Skeletal muscle cell (primary cell): ENCODE results near the gene ZC3H12C.

ENCODE experiments used
- DNase-seq: peaks from one replicate; pipeline ENCODE4 v3.0.0-alpha.2; 2010; ENCODE audit warnings: low read depth
- H3K4me3 ChIP-seq: 2 replicates; pipeline ENCODE4 v1.5.1; 2011; ENCODE audit warnings: low read depth, mild to moderate bottlenecking, control low read depth, low read length, moderate library complexity

The ZC3H12C gene

DNA sequence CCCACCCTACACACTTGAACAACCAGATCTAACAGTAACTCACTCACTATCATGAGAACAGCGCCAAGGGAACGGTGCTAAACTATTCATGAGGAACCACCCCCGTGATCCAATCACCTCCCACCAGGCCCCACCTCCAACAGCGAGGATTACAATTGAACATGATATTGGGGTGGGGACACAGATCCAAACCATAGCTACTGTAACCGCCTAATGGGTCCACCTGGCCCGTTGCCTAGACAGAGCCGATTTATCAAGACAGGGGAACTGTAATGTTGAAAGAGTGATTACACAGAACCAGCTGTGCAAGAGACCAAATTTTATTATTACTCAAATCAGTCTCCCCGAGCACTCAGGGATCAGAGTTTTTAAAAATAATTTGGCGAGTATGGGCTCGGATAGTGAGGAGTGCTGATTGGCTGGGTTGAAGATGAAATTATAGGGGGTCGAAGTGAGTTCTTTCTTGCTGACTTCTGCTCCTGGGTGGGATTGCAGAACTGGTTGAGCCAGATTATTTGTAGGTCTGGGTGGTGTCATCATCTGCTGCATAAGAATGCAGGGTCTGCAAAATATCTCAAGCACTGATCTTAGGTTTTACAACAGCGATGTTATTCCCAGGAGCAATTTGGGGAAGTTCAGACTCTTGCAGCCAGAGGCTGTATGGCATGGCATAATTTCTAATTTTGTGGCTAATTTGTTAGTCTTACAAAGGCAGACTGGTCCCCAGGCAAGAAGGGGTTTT lies 17.9 kb upstream of the ZC3H12C start:
- no peak for DNase-seq

DNA sequence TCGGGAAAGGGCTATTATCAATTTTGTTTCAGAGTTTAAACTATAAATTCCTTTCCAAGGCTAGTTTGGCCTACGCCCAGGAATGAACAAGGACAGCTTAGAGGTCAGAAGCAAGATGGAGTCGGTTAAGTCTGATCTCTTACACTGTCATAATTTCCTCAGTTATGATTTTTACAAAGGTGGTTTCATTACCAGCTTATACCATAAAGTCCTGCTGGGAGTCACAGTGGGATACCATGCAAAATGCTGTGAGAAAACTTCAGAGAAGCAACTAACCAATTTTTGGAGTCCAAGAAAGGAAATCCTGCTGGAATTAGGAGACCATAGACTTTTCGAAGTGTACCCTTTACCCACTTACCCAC lies 17.4 kb upstream of the ZC3H12C start:
- H3K4me3 ChIP-seq = no peak overlapping the region
- DNase-seq = no peak

More for the DNA sequence above, 17.9 kb upstream of the ZC3H12C start:
- no peak overlapping the region for H3K4me3 ChIP-seq

DNA sequence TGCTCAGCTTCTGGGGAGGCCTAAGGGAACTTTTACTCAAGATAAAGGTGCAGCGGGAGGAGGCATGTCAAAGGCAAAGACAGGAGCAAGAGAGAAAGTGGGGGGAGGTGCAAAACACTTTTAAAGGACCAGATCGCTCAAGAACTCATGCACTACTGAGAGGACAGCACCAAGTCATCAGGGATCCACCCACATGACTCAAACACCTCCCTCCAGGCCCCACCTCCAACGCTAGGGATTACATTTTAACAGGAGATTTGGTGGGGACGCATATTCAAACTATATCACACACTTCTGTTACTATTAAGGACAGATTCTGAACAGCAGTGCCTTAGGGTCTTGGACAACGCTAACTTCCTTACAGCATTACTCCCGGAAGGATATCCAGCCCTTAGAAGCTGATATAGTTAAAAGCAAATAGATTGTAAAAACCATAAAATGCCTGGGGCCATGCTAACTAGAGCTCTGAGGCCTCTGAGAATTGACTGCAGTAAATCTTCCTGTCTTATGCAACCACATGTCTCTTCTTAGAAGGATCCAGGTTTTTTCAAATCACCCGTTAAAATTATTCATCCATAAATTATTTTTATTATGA lies 16.7 kb upstream of the ZC3H12C start:
- DNase-seq = no peak
- H3K4me3 ChIP-seq = no peak overlapping the region

DNA sequence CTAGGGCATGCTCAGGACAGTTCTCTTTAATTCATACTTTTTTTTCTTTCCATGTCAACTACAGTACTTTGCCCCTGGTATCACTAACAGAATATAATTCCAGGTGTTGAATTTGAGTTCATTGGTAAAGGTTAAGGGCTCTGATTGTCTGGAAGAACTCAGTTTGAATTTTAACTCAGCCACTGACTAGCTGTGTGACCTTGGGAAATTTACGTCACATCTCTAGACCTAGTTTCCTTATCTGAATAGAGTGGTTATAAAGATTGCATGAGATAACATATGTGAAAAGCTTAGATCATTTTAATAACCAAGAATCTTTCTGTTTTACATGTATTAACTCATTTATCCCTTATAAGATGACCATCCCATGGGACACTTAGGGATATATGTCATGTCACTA lies 15.8 kb upstream of the ZC3H12C start:
- no peak for DNase-seq
- no peak overlapping the region for H3K4me3 ChIP-seq

DNA sequence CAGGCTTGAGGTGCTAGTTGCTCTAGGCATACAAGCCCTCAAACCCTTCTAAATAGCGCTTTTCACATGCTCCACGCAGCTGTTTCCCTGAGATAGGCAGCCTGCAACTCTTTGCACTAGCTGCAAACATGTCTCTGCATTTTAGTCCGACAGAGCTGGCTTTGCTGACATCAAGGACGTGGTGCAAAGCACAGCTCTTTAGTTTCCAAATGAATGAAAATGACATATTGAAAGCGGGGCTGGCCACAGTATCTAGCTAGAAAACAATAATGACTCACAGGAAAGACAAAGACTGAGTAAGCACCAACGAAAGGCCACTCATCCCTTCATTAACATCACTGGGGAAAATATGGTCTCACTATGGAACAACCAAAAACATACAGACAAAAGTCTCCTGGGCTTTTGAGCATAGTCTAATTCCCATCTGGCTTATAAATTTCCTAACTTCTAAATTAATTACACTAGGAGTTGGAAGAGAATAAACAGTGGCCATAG lies 15.3 kb upstream of the ZC3H12C start:
- peak; percentile 64 for DNase-seq
- H3K4me3 ChIP-seq = no peak overlapping the region

DNA sequence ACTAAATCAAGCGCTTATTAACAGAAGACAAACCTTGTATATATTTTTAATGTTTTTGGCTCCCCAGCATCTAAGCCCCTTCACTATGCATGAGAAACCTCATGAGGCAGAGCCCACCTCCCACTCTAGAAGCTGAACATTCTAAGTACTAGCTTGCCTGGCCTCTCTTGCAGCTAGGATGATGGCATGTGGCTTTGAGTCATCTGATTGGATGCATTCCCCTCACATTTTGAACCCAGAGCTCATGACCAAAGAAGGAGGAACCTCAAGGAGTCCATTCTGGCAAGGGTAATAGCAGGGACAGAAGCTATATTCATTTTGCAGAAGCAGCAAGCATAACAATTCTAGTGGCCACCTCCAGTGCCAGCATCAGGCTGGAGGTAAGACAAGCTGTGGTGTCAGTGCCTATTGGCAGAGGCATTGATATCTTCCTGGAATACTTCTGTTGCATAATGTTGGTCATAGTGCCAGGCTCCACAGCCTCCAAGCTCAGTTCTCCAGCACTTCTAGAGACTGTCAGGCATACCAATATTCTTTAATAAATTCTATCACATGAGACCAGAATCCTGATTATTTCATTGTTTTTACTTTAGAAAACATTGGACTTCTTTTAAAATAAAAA lies 14.2 kb upstream of the ZC3H12C start:
- no peak overlapping the region for H3K4me3 ChIP-seq
- no peak for DNase-seq

DNA sequence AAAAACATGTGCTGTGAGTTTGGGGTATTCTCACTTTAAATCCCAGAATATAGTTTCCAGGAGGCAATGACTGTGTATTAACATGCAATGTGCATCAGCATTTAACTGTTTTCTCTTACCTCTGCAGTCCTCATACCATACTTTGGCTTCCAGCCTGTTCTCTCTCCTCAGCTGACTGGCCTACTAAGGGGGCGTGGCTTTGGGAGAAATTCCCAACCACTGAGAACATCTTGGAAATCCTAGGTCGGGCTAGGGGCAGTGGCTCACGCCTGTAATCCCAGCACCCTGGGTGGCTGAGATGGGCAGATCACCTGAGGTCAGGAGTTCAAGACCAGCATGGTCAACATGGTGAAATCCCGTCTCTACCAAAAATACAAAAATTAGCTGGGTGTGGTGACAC lies 13.5 kb upstream of the ZC3H12C start:
- H3K4me3 ChIP-seq = no peak overlapping the region
- no peak for DNase-seq

DNA sequence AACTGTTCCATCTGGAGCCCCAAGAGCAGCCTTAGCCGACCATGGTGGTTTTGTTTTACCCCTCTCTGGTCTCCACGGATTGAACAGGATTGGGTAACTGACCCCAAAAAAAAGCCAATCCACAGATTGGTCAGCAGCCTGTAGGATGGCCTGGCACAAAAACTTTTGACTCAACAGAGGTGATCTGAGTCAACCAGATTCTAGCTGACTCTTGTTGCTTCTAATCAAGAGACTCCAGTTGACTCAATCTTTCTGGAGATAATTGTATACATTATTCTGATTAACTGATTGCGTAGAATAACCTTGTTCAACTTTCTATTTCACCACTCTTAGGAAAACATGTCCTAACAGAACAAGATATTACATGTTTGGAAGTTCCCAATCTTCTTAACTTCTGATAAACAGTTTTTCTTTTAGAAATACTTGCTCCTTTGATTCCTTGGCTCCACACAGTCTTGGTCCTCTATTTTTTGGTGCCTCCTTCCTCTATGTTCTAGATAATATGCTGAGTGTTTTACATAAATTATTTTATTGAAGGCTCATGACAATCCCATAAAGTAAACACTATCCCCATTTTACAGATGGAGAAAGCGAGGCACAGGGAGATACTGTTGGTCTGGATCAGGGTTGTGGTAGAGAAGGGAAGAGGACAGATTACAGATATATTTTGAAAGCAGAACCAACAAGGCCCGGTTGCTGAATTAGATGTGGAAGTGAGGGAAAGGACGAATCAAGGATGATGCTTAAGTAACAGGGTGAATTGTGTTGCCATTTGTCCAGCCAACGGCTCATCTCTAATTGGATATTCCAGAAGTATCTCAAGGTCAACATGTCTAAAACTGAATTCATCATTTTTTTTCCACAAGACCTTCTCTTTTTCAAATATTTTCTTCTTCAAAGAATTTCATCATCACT lies 11.5 kb upstream of the ZC3H12C start:
- DNase-seq = no peak
- no peak overlapping the region for H3K4me3 ChIP-seq

DNA sequence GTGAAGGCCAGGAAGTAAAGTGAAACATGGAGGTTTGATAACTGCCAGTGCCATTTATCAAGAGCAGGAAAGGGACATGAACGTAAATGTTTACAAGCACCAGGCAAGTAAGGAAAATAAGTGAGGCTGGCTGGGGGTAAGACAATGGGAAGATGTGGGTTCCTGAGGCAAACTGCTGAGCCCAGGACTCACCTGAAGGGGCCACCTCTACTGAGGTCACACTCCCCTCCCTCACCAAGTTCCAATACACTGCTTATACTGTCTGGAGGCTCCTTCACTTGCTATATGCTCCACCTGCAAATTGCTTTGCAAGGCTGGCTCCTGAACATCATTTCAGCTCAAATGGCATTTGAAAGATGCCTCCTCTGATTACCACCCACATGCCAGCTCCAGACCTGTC lies 10.3 kb upstream of the ZC3H12C start:
- no peak for DNase-seq
- no peak overlapping the region for H3K4me3 ChIP-seq

DNA sequence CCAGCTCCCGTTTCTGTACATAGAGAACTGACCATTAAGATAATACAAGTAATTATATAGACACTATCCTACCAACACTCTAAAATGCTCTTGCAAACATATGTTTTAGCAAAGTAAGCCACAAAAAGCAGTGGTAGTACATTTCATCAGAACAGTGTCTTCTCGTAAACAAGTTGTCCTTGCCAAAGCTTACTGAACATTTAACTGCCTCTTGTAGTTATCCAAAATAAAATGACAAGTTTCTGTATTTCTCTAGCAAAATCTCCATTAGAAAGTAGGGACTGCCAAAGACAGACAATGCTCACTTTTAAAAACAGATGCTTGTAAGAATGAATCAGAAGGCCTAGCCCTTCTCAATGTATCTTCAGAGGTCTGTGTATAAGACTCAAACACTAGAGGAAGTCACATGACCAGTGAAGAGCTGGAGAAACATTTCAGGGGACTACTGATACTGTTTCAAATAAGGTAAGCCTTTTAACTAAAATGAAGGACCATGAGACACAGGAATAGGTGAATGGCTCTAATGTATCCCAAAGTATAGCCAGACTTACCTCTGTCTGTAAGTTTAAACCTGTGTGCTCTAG lies 7.8 kb upstream of the ZC3H12C start:
- H3K4me3 ChIP-seq = no peak overlapping the region
- DNase-seq = no peak

DNA sequence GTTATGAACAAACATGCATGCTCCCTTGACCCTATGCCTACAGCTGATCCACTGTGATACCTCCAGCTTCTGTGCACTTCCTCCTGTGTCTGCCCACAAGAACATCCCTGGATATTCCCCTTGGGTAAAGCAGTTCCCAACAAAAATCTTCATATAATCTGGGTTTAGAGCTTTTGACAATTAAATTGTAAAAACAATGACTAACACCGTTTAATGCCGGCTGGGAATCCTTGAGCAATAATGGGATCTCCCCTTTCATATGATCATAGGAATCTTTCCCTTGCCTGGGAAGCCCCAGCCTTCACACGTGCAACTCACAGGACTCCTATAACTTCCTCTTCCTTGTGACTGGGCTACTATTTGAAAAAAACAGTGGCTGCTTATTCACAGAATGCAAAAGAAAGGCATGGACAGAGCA lies 6.3 kb upstream of the ZC3H12C start:
- peak; percentile 69 for DNase-seq
- H3K4me3 ChIP-seq = no peak overlapping the region

DNA sequence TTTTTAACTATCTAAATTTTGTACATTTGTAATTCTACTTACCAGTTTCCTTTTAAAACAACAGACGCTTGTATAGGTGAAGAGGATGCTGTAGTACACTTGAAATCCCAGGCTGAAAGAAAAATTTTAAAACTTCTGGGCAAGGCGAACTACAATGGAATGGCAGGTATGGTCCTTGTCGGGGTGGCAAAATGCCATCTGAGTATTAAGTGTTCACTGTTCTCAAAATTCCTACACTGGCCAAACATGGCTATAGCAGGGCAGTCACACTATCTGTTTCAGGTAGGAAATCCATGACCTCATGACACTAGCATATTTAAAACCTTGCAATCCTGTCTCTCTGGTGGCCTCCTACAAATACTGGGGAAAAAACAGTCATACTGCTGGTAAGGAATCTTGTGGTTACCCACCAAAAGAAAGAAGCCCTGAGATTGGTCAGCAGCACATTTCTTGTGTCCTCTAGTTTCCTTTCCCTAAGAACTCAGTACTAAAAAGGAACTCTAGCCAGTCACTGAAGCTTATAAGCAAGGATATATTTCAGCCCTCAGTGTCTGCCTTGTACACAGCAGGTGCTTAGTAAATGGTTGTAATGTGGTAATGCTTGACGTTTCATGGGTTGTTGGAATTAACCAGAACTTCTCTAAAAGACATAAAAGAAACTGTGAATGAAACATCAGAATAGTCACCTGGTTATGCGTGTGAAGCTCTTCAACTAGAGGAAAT lies 5.2 kb upstream of the ZC3H12C start:
- H3K4me3 ChIP-seq = no peak overlapping the region
- peak; percentile 49 for DNase-seq

DNA sequence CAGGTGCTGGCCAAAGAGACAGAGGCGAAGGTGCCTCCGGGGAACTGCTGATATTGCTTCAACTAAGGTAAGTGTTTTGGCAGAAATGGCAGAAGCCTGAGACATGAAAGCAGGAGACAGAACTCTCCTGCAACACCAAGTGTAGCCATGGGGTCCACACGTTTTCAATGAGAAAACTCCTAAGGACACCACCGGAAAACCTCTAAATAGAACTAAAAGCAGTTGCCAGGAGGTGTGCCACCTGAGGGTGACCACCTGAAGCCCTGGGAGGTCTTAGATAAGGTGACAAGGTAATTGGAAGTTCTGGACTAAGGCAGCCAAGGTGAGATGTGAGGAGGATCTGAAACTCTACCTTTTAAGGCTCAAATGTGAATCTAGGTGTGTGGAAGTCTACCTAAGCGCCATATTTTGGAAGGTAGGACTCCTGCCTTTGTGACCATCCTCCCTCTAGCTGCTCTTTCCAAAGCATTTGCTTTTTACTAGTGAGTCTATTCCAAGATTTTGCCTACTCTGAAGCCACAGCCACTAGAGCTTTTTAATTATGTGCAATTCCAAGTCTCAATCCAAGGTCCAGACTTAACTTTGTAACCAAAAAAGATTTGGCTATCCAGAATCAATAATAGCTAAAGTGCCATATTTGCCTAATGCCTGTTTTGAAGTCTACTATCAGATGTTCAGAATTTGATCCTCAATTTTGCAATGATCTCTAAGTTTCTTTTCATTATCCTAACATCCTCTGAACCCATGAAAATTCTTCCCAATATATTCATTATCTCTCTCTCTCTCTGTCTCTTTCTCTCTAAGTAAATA lies 4.5 kb upstream of the ZC3H12C start:
- no peak for DNase-seq
- H3K4me3 ChIP-seq = no peak overlapping the region

DNA sequence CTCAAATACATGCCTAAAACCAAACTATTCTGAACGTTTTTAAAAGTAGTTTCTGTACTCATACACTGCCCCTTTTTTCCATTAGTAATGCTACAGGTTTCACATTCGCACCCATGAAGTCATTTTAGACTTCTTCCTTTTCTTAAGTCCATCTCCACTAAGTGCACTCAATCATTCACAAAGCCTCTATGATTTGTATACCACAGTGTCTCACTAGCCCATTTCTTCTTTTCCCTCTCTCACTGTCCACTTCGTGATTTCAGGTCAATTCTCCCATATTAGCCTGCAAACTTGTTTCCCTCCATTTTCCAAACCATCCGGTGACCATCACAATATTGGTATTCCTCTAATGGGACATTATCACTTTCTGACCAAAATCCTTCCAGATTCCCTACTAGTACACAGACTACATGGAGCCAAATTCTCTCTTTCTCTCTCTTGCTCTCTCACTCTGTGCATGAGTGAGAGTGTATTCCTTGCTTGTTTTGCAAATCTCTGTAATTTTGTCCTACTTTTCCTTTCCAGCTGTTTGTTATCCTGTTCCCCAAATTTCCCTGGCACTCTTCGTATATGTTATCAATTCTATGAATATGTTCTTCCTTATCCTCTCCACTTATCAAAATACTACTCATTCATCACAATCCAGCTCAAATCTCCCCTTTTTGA lies 3.4 kb upstream of the ZC3H12C start:
- no peak overlapping the region for H3K4me3 ChIP-seq
- DNase-seq = no peak

DNA sequence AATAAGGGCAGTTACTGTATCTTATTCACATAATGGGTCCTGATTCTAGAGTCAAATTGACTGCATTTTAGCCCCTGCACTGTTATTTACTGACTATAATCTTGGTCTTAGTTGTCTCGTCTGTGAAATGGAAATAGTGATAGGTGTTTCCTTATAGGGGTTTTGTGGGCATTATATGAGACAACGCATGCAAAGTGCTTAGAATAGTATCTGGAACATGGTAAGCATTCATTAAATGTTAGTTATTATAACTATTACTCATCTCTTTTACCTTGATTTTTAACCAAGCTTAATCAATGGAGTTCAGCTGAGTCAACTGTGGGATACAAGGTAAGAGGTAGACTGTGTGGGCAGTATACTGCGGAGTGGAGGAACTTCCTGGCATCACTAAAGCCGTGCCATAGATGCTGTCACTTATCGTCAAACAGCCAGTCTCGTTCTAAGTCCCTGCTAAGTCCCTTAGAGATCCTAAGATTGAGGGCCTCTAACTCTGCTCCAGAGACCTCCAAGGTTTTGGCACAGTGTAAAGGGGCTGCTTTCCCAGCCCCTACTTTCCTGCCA lies 2.6 kb upstream of the ZC3H12C start:
- DNase-seq = no peak
- H3K4me3 ChIP-seq = no peak overlapping the region

DNA sequence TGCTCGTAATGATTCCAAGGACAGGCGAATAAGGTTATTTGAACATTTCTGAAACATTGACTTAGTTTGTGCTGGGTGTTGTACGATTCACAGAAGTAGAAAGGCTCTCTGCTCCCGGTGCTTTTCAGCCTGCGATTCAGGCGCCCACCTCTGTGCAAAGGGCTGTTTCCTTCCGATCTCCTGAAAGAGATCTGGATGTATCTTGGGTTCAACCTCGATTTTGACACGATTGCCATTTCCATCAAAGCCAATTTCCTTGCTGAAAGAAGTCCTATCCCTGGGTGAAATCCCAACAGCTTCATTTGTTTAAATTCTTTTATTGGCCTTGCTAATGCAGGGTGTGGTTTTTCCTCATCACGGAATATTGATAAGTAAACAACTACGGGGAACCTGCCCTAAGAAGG lies 1.1 kb upstream of the ZC3H12C start:
- no peak for DNase-seq
- peak overlapping the region; percentile 81 for H3K4me3 ChIP-seq
